K562 (cell line): ENCODE data around the gene PGAP2. TPM values are rescaled to one million over a fixed set of nuclear protein-coding genes. Genes with fewer than 3 reads are reported as not detected.

Source experiments
- CBX2 ChIP-seq: fragments of 200-600 bp; sonication (generic); IDR thresholded peaks from one replicate; pipeline ENCODE4 v1.6.1; 2012; ENCODE audit warnings: mild to moderate bottlenecking, low read length, inconsistent platforms; ENCODE audit not compliant: insufficient read depth, poor library complexity, severe bottlenecking
- CCAR2 ChIP-seq: fragments of 200-400 bp; formaldehyde crosslinking; IDR thresholded peaks from 2 replicates; pipeline ENCODE4 v1.6.1; 2017; ENCODE audit warnings: mild to moderate bottlenecking, low read depth, low read length
- CXXC5 ChIP-seq: fragments of 250-450 bp; sonication (Bioruptor Pico); IDR thresholded peaks from 2 replicates; pipeline ENCODE4 v1.8.0; 2022; ENCODE audit warnings: inconsistent platforms, mild to moderate bottlenecking, moderate library complexity
- EGR1 ChIP-seq: fragments of 450-650 bp; conservative IDR thresholded peaks from 2 replicates; pipeline ENCODE4 v1.6.1; 2017; ENCODE audit warnings: mild to moderate bottlenecking
- HES1 ChIP-seq: fragments of 450-650 bp; IDR thresholded peaks from 2 replicates; pipeline ENCODE4 v1.6.1; 2016; ENCODE audit warnings: low read depth, mild to moderate bottlenecking, moderate library complexity
- HMBOX1 ChIP-seq: sonication (generic); IDR thresholded peaks from 2 replicates; pipeline ENCODE4 v1.6.1; 2016
- HNRNPLL ChIP-seq: fragments of 200-400 bp; formaldehyde crosslinking; IDR thresholded peaks from 2 replicates; pipeline ENCODE4 v1.6.1; 2017; ENCODE audit warnings: low read length, low read depth, mild to moderate bottlenecking; ENCODE audit not compliant: poor library complexity, severe bottlenecking
- KLF1 ChIP-seq: fragments of 450-650 bp; IDR thresholded peaks from 2 replicates; pipeline ENCODE4 v1.6.1; 2016; ENCODE audit warnings: missing genetic modification characterization, missing compliant biosample characterization
- MECOM ChIP-seq: fragments of 250-450 bp; sonication (Bioruptor Pico); IDR thresholded peaks from 2 replicates; pipeline ENCODE4 v1.8.0; 2022; ENCODE audit warnings: inconsistent platforms
- PPARD ChIP-seq: fragments of 250-450 bp; sonication (Bioruptor Pico); IDR thresholded peaks from 2 replicates; pipeline ENCODE4 v1.8.0; 2022; ENCODE audit warnings: inconsistent platforms, mild to moderate bottlenecking, moderate library complexity
- PTBP1 ChIP-seq: fragments of 200-400 bp; formaldehyde crosslinking; IDR thresholded peaks from 2 replicates; pipeline ENCODE4 v1.6.1; 2017; ENCODE audit warnings: low read depth, low read length
- PTTG1 ChIP-seq: fragments of 450-650 bp; IDR thresholded peaks from 2 replicates; pipeline ENCODE4 v1.6.1; 2016; ENCODE audit warnings: low read depth, mild to moderate bottlenecking, missing genetic modification characterization, missing compliant biosample characterization
- SMARCA4 ChIP-seq: fragments of 450-650 bp; IDR thresholded peaks from 2 replicates; pipeline ENCODE4 v1.6.1; 2016
- SPI1 ChIP-seq: IDR thresholded peaks from 2 replicates; pipeline ENCODE4 v1.6.1; 2011; ENCODE audit warnings: low read depth, low read length, control low read depth, borderline replicate concordance
- TAL1 ChIP-seq: fragments of 450-650 bp; IDR thresholded peaks from 2 replicates; pipeline ENCODE4 v1.6.1; 2016; ENCODE audit warnings: mild to moderate bottlenecking
- TBP ChIP-seq: optimal IDR thresholded peaks from 2 replicates; pipeline ENCODE3; 2011; ENCODE audit warnings: low read depth, low read length, improper control_type of control experiment
- TSC22D4 ChIP-seq: fragments of 450-650 bp; IDR thresholded peaks from 2 replicates; pipeline ENCODE4 v1.6.1; 2016; ENCODE audit warnings: missing genetic modification characterization, missing biosample characterization, control low read depth
- ZBTB7A ChIP-seq: IDR thresholded peaks from 2 replicates; pipeline ENCODE4 v1.6.1; 2011; ENCODE audit warnings: low read depth, mild to moderate bottlenecking, low read length, moderate library complexity, borderline replicate concordance; ENCODE audit not compliant: control insufficient read depth
- ZKSCAN1 ChIP-seq: fragments of 150-350 bp; IDR thresholded peaks from 2 replicates; pipeline ENCODE4 v1.6.1; 2016; ENCODE audit warnings: low read depth, low read length
- ZKSCAN3 ChIP-seq: fragments of 250-450 bp; sonication (Bioruptor Pico); IDR thresholded peaks from 2 replicates; pipeline ENCODE4 v1.4.0; 2020
- ZNF165 ChIP-seq: fragments of 250-450 bp; sonication (Bioruptor Pico); IDR thresholded peaks from 2 replicates; pipeline ENCODE4 v1.4.0; 2020; ENCODE audit warnings: borderline replicate concordance
- ZNF197 ChIP-seq: fragments of 200-800 bp; sonication (Bioruptor generic); IDR thresholded peaks from 2 replicates; pipeline ENCODE4 v1.6.1; 2016; ENCODE audit warnings: low read depth, missing genetic modification characterization, missing compliant biosample characterization
- polyA plus RNA-seq, 8 experiments: library from polyadenylated mRNA; depleted of rRNA in 4 of 8; stranded (reverse) in 5 of 8; unstranded in 3 of 8; fragments of >200 nt; fragmentation: Nextera tagmentation in 2 of 8; fragmentation: Illumina TruSeq in 1 of 8; extraction: Ambion mirVana in 2 of 8; extraction: Trizol in 1 of 8; gene quantifications; 2 replicates each; pipeline versions ENCODE4 v1.2.1 to v1.2.3, GENCODE V29; 2011 to 2014; ENCODE audit warnings: inconsistent platforms in 1 of 8, missing spikeins in 1 of 8
- total RNA-seq, 7 experiments: library from RNA; depleted of rRNA in 6 of 7; stranded (reverse); fragments of >200 nt in 6 of 7; fragmentation: Illumina TruSeq in 2 of 7; extraction: Trizol in 2 of 7; gene quantifications; 2 replicates each; pipeline versions ENCODE4 v1.2.1 to v1.2.3, GENCODE V29; 2011 to 2021; ENCODE audit warnings: low replicate concordance in 1 of 7
- TF ChIP-seq, protein P1 (sequence below): fragments of 450-650 bp; IDR thresholded peaks from 2 replicates; pipeline ENCODE4 v1.6.1; 2017; ENCODE audit warnings: antibody characterized with exemption, mild to moderate bottlenecking
- TF ChIP-seq, protein P2 (sequence below): sonication (generic); formaldehyde crosslinking; IDR thresholded peaks from 2 replicates; pipeline ENCODE4 v1.9.0; 2022; ENCODE audit warnings: mild to moderate bottlenecking, missing genetic modification reagents

PGAP2 gene
- total and polyA plus RNA-seq, 9 of the 15 experiments (the other 6 are each of a cell fraction or from before 2014, with no cell fraction given) = 17.9 to 47.2 (median 33.7) TPM

- TF ChIP-seq, protein P1, sequence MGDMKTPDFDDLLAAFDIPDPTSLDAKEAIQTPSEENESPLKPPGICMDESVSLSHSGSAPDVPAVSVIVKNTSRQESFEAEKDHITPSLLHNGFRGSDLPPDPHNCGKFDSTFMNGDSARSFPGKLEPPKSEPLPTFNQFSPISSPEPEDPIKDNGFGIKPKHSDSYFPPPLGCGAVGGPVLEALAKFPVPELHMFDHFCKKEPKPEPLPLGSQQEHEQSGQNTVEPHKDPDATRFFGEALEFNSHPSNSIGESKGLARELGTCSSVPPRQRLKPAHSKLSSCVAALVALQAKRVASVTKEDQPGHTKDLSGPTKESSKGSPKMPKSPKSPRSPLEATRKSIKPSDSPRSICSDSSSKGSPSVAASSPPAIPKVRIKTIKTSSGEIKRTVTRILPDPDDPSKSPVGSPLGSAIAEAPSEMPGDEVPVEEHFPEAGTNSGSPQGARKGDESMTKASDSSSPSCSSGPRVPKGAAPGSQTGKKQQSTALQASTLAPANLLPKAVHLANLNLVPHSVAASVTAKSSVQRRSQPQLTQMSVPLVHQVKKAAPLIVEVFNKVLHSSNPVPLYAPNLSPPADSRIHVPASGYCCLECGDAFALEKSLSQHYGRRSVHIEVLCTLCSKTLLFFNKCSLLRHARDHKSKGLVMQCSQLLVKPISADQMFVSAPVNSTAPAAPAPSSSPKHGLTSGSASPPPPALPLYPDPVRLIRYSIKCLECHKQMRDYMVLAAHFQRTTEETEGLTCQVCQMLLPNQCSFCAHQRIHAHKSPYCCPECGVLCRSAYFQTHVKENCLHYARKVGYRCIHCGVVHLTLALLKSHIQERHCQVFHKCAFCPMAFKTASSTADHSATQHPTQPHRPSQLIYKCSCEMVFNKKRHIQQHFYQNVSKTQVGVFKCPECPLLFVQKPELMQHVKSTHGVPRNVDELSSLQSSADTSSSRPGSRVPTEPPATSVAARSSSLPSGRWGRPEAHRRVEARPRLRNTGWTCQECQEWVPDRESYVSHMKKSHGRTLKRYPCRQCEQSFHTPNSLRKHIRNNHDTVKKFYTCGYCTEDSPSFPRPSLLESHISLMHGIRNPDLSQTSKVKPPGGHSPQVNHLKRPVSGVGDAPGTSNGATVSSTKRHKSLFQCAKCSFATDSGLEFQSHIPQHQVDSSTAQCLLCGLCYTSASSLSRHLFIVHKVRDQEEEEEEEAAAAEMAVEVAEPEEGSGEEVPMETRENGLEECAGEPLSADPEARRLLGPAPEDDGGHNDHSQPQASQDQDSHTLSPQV = peak; percentile 26; the same call in 1 of the 2 replicates
- TF ChIP-seq CCAR2 = no peak
- TF ChIP-seq TAL1 = no peak
- no peak for TF ChIP-seq EGR1
- TF ChIP-seq ZKSCAN1 = no peak
- no peak for TF ChIP-seq CXXC5 (CRISPR knock-in tag)
- TF ChIP-seq, protein P2, sequence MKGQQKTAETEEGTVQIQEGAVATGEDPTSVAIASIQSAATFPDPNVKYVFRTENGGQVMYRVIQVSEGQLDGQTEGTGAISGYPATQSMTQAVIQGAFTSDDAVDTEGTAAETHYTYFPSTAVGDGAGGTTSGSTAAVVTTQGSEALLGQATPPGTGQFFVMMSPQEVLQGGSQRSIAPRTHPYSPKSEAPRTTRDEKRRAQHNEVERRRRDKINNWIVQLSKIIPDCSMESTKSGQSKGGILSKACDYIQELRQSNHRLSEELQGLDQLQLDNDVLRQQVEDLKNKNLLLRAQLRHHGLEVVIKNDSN = no peak
- no peak for TF ChIP-seq TBP
- TF ChIP-seq MECOM (CRISPR knock-in tag) = no peak
- TF ChIP-seq PPARD (CRISPR knock-in tag) = no peak
- no peak for TF ChIP-seq HMBOX1
- peak; percentile 61; the same call in 1 of the 2 replicates for TF ChIP-seq ZBTB7A
- TF ChIP-seq ZNF197 = no peak
- no peak for TF ChIP-seq HNRNPLL
- TF ChIP-seq ZKSCAN3 (CRISPR knock-in tag) = no peak
- TF ChIP-seq TSC22D4 (tag) = no peak
- TF ChIP-seq CBX2 = no peak
- TF ChIP-seq KLF1 (tag) = no peak
- 0 out of 2 replicates have a peak, but pooled peaks have one; percentile 6 for TF ChIP-seq SPI1
- no peak for TF ChIP-seq SMARCA4
- TF ChIP-seq PTBP1 = no peak
- no peak for TF ChIP-seq ZNF165 (CRISPR knock-in tag)
- TF ChIP-seq PTTG1 (tag) = no peak
- TF ChIP-seq HES1 = no peak
Measured at GRCh38 chr11:3836903-3837302, 28.5 kb downstream of the PGAP2 start (continued).
